CD4-positive, alpha-beta T cell treated with Interferon gamma for 1 hour (primary cell): ENCODE data around the gene CRYGC.
"Not testable (repeated sequence)": the region's sequence is repeated elsewhere in the genome, so short reads cannot be mapped to it uniquely, and the experiment has no call there.

Experiments used
- DNase-seq: peaks from one replicate; pipeline ENCODE4 v3.0.0-alpha.2; 2020

Gene CRYGC

DNA sequence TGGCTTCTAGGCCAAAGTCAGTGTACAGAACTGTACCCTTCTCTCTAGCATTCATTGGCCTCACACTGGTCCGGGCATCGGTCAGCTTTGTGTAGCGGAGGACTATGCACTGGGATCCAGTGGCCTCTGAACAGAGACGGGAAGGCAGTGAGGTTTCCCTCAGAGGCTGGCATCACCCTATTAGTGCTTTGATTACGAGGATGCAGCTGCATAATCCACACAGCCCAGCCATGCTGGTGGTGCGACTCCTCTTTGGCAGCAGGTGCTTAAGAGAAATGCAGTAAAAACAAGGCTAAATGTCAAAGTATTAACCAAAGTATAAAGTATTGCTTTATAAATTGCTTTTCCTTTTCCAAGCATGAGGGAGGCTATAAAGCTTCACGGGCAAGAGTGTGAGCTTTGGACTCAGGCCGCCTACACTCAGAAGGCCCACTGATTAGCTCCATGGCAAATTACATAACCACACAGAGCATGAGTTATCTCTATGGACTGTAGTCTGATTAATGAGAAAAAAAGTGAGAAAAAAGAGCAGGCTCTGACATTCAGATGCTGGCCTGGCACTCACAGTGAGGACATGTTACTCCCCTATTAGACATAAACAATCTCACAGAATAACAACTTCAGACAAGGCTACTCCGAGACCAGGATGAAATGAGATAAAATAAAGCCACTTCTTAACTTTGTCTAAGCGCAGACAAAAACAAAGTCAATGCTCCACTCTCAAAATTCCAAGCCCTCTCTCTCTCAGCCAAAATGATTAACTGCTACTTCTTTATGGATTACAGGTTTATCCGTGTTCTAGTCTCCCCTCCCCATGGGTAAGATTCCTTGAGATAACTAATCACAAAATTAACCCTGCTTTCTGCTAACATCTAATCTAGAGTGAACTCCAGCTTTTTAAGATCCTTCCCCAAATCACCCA lies 6.4 kb upstream of the CRYGC start:
- no peak for DNase-seq

DNA sequence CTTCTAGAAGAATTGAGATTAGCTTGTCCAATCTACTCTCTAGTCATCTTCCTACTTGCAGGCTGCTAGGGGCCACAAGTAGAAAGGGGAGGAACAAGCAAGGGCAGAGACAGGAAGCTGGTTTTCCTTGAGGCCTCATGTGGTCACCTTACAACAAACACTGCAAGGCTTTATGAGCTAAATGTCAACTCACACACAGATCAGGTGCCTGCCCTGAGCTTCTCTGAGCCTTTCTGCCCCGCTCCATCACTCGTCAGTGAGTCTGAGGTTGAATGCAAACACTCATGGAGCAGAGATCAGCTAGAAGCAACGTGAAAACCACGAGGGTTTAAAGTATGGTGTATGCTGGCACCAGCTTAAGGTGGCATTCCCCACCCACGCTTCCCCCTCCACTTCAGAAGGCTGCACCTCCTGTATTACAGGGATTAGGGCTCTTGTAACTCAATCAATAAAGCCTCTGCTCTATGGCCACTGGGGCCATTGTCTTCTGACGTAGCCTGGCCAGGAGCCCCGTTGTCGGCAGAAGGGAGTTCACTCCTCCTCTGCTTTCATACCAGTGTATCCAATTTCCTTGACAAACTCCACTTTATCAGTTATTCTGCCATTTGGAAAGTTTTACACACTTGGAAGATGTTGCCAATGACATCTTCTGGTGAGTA lies 5.4 kb upstream of the CRYGC start:
- no peak for DNase-seq

DNA sequence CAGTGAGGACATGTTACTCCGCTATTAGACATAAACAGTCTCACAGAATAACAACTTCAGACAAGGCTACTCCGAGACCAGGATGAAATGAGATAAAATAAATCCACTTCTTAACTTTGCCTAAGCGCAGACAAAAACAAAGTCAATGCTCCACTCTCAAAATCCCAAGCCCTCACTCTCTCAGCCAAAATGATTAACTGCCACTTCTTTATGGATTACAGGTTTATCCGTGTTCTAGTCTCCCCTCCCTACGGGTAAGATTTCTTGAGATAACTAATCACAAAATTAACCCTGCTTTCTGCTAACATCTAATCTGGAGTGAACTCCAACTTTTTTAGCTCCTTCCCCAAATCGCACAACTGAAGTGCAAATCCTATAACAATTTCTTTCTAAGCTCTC lies 1.1 kb upstream of the CRYGC start:
- DNase-seq, result no peak

DNA sequence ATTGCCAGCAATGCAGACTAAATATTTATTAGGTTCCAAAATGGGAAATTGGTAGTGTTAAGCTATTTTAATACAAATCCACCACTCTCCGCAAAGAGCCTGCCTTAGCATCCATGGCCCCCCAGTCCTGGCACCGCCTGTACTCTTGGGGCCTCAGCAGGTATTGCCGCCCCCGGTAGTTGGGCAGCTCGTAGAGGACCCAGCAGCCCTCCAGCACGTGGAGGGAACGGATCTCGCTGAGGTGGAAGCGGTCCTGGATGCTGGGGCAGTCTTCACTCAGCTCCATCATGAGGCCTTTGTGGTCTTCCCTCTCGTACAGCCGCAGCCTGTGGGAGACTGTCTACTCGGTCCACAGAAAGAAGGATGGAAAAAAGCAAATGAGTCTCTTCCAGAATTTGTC lies 1.5 kb downstream of the CRYGC start:
- no peak for DNase-seq

DNA sequence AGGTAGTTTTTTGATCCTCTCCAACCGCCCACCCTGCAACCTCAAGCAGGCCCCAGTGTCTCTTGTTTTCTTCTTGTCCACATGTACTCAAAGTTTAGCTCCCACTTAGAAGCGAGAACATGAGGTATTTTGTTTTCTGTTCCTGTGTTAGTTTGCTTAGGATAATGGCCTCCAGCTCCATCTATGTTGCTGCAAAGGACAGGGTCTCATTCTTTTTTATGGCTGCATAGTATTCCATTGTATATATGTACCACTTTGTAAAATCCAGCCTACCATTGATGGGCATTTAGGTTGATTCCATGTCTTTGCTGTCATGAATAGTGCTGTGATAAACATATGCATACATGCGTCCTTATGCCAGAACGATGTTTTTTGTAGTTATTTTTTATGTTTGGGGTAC lies 2.5 kb downstream of the CRYGC start:
- no peak for DNase-seq

DNA sequence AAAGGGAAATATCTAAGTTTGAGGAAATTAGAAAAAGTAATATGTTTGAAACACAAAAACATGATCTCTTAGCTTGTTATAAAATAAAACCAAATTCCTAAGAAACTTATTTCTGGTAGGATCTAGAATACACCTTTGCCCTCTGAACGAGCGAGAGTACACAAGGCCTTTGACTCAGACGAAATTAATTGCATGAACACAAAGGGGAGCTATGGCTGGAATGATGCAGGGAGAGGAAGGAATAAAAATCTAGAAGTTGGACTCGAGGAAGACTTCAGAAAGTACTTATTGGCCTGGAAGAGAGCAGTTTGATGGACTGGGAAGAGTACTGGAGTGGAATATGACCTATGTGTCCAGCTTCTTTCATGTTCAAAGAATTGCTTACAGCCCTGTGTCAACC lies 4.4 kb downstream of the CRYGC start:
- DNase-seq, result no peak

DNA sequence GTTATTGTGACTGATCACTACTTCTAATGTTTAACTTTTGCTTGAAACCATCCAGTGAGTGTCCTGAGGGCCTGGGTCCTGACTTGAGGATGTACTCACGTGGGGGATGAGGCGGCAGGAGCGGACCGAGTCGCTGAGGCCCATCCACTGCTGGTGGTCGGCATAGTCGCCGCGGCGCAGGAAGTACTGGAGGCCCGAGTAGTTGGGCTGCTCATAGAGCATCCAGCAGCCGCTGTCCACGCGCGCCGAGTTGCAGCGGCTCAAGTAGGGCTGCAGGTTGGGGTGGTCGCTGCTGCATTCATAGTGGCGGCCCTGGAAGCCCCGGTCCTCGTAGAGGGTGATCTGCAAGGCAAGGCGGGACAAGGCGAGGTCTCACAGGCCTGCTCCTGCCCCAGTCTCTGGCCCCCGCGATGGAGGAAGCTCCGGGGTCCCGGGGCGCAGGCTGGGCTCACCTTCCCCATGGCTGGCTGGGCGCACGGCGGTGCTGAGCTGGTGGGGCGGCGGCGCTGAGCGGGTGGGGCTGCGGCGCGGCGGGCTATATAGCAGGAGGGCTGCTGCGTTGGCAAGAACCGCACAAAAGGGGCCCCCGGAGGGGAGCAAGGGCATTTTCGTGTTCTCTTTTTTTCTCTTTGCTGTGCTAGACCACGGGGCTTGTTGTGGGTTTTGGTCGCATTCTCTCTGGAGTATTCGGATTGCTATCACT lies 5.5 kb downstream of the CRYGC start, which contains the start of gene CRYGD:
Gene CRYGD, minus strand, starts transcription at position 512 of the 703 bp plus-strand sequence. Its CDS starts 51 bp downstream, at position 461.
- DNase-seq, result not testable (repeated sequence)

DNA sequence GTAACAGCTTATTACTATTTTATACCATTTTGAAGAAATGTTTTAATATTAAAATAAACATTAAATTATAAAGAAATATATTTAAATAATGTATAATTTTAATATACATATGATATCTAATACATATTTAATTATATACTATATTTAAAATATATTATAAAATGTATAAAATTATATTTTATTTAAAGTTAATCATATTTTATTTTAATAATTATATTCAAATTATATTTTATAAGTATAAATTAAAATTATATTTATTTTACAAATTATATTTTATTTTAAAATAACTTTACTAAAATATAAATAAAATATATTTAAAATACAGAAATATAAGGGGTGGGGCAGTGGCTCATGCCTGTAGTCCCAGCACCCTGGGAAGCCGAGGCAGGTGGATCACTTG lies 7.4 kb downstream of the CRYGC start:
- no peak for DNase-seq

DNA sequence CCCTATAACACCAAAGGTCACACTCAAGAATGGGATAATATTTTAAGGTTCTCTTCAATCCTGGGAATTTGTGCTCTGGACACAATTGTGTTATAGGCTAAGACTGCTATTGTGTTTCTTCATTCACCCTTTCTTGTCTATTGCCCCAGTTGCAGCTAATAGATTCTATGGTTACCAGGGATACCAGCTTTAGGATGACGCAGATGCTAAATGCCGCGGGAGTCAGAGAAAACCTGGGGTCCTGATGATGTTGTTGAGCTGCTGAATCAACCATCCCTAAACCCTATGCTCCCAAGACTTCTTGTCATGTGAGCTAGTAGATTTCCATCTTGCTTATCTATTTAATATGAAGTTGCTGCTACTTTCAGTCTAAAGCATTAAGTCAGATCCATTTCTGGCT lies 10.7 kb downstream of the CRYGC start:
- no peak for DNase-seq

DNA sequence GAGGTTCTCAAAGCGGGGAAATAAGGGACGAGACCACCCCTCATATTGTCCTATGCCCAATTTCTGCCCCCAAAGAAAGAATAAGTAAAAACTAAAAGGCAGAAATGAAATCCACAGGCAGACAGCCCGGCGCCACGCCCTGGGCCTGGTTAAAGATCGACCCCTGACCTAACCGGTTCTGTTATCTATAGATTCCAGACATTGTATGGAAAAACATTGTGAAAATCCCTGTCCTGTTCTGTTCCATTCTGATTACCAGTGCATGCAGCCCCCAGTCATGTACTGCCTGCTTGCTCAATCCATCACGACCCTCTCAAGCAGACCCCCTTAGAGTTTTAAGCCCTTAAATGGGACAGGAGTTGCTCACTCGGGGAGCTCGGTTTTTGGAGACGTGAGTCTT lies 12.2 kb downstream of the CRYGC start:
- DNase-seq, result not testable (repeated sequence)

DNA sequence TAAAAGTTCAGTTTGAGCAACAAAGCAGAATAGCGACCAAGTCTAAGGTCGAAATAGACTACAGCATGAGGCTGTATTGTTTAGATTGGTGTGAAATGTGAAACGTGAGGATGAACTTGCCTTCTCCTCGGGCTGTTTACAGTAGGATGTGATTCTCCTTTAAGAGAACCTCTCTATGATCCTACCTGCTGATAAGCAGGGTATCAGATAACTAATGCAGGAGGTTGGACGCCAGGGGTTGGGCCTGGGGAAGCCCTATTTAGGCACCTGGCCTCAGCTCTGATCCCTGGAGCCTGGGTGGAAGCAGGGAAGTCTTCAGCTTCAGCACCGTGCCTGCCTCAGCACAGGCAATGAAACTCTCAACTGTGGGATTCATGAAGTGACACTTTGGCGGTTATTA lies 16.7 kb downstream of the CRYGC start:
- no peak for DNase-seq

DNA sequence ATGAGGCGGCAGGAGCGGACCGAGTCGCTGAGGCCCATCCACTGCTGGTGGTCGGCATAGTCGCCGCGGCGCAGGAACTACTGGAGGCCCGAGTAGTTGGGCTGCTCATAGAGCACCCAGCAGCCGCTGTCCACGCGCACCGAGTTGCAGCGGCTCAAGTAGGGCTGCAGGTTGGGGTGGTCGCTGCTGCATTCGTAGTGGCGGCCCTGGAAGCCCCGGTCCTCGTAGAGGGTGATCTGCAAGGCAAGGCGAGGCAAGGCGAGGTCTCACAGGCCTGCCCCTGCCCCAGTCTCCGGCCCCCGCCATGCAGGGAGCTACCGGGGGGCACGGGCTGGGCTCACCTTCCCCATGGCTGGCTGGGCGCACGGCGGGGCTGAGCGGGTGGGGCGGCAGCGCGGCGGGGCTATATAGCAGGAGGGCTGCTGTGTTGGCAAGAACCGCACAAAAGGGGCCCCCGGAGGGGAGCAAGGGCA lies 17.3 kb downstream of the CRYGC start:
- DNase-seq, result not testable (repeated sequence)

DNA sequence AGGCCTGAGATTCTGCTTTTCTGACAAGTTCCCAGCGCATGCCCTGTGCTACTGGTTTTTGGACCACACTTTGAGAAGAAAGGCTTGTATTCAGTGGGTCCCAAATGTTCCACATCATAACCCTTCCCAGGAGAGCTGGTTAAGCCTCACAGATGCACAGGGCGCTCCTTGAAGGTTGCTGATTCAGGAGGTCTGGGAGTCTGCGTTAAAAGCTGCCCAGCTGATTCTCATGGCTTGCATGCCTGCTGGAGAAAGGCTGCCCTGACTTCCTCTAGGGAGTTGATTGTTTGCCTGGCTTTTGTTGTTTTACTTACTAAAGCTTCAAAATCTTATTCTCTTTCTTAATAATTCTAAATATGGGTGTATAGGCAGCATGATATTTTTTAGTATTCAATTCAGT lies 26.0 kb downstream of the CRYGC start:
- no peak for DNase-seq

DNA sequence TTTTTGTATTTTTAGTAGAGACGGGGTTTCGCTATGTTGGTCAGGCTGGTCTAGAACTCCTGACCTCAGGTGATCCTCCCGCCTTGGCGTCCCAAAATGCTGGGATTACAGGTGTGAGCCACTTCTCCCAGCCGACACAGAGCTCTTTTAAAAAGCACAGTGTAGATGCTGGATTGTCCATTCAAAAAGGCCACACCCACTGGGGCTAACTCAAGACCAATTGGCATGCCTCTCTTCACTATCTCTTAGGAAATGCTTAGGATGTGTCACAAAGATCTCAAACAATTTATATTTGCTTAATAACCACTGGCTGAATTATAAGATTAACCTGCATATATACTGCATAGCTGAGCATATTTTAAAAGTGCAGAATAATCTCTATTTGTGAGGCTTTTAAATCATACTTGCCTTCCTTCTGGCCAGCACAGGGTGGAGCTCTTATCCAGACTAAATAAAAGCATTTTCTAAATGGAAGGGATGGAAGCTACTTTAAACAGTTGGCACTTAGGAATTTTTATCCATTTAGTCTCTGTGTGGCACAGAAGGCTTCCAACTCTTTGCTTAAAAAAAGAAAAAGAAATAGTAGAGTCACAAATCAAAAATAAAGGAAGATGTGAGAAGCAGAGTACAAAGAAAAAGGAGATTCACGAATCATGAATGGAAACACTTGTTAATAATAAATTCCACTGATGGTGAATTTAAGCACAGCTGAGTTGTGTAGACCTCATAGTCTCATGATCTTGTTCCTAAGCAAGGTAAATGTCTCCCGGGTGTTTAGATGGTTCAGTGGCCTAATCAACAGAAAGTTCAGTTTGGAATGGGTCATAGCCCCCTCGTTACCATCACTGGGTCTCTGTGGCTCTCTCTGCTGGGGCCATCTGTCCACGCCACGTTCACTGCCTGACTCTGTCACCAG lies 27.7 kb downstream of the CRYGC start:
- DNase-seq, result no peak

DNA sequence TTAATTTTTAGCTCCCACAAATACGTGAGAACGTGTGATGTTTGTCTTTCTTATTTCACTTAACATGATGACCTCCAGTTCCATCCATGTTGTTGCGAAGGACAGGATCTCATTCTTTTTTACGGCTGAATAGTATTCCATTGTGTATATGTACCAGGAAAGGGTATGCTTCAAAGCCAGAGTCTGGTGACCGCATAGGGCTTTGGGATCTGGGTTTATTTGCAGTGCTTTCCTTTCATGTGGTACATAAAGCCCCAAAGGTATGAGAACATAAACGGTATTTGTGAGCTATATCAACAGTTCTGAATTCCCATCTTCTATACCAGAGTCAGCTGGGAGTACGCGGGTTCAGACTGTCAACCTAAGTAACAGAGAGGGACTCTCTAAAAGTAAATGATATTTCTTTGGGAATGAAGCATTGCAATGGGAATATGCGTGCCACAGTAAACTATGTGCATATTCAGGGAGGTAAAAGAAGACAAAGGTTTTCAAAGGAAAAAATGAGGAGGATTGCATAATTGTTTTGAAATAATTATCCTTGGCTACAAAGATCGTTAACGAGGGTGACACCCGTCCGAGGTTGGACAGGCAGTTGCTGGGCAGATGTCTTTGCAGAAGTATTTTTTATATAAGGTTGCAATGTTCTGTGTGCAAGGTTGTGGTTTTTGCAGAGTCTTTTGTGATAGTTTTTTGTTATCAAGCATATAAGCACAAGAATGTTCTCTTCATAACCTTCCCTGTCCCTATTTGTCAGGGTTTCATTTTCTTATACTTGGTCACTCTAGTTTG lies 29.8 kb downstream of the CRYGC start:
- no peak for DNase-seq

DNA sequence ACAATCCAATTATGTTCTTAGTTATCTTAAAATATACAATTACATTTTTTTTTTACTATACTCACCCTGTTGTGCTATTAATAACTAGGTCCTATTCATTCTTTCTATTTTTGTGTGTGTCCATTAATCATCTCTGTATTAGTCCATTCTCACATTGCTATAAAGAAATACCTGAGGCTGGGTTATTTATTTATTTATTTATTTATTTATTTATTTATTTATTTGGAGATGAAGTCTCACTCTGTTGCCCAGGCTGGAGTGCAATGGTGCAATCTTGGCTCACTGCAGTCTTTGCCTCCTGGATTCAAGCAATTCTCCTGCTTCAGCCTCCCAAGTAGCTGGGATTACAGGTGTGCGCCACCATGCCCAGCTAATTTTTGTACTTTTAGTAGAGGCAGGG lies 30.9 kb downstream of the CRYGC start:
- not testable (repeated sequence) for DNase-seq

DNA sequence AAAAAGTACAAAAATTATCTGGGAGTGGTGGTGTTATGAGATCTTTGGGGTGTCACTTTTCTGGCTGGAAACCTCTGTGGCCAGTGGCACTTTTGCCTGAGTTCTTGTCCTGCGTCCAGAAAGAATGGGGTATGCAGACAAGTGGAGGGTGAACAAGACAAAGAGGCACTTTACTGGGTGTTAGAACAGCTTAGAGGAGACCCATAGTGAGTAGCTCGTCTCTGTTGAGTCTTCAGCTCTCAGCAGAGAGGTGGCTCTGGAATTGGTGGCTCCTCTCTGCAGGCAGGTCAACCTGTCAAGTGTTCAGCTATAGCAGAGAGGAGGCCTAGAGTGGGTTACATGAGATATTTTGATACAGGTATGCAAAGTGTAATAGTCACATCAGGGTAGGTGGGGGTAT lies 31.4 kb downstream of the CRYGC start:
- no peak for DNase-seq

DNA sequence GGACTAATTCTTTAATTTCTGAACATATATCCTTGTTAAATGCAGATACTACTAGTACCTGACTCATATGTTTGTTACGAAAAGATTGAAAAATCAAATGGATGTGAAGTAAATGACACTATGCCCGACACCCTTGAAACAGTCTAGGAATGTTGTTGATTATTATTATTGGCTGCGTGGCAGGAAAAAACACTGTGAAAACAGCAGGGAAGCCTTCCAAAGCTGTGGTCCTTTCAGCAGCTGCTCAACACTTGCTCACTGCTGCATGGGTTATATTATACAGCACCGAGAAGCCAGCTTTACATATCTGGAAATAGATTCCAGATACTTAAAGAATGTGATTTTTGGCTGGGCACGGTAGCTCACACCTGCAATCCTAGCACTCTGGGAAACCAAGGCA lies 31.8 kb downstream of the CRYGC start:
- DNase-seq, result no peak

DNA sequence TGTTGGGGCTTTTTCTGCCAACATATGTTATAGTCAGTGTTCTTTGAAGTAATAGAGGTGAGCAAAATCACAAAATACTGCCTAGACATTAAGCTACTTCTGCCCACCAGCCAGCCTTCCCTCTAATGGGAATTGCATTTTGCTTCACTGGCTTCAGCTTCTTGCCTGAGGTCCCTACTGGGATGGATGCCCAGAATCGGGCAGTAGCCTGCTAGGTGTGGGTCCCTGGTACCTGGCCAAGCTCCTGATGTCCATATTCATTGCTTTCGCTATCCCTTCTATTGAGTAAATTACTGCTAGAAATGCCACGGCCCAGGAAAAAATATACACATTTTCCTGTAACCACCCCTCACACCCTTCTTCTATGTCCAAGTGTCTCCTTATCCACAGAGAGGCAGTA lies 32.3 kb downstream of the CRYGC start:
- no peak for DNase-seq

DNA sequence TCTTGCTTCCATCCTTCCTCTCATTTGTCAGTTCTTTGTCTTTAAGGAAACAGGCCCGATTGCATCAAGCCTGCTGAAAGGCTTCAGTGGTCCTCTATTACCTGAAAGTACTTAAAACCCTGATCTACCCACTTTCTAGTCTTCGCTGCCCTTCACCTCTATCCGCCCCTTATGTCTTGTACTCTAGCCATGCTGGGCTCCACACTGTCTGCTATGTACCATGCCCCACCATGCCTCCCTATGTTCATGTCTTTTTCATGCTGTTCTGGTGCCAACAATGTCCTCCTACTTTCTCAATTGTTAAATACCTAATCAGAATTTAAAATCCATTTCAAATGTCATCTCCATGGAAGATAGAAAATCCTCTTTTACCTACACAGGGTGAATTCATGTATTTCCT lies 33.5 kb downstream of the CRYGC start:
- no peak for DNase-seq

DNA sequence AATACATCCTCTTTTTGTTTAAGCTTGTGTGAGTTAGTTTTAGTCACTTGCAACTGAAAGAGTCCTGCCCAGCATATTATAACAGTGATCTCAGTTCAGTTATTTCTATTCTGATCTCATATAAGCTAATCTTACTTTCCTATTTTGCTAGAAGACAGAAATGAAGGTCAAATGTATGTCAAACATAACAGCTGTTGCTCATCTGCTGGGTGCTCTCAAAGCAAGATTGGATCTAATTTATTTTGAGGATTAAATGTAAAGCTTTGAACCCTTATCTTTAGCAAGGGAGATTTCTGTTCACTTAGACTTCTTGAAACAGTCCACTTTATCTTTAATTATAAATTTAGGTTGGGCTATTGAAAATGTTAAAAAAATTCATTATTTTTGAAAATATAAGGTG lies 36.5 kb downstream of the CRYGC start:
- no peak for DNase-seq
